ENCODE measurements around the gene CMTM7.
"Not testable (repeated sequence)": the region's sequence is repeated elsewhere in the genome, so short reads cannot be mapped to it uniquely, and the experiment has no call there.

DNA sequence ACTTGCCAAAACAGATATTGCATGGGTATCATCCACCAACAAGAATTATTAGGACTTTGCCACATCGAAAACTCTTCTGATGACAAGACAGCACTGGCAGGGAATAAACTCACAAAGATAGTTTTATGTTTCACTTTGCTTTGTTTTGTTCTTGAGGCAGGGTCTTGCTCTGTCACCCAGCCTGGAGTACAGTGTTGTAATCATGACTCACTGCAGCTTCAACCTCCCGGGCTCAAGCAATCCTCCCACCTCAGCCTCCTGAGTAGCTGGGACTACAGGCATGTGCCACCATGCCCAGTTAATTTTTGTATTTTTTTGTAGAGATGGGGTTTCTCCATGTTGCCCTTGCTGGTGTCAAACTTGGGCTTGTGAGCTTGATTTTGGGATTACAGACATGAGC lies 2.1 kb upstream of the CMTM7 start:
- TF ChIP-seq POLR2A, POLR2AphosphoS5 (IDR thresholded peaks at IDR 0.05; ENCODE audit: low read depth, low read length): not testable (repeated sequence)

Measured in GM12892 (cell line).